Measurements from ENCODE around the gene MAP3K19.
"Not testable (repeated sequence)": the region's sequence is repeated elsewhere in the genome, so short reads cannot be mapped to it uniquely, and the experiment has no call there.

MAP3K19 gene

GRCh38 chr2:134976074-134976702 is 71.1 kb downstream of the MAP3K19 start:
- Mint-ChIP-seq H3K4me3 (no peak overlapping the region), H3K27ac (no peak overlapping the region), H3K4me1 (peaks cover 5% of the 10 kb centered on the region), H3K9me3 (peaks cover 31% of the 10 kb centered on the region), H3K36me3 (ENCODE audit: low read depth) (no peaks in the 10 kb centered on the region), H3K27me3 (ENCODE audit: low read depth, poor library complexity) (peaks cover 33% of the 10 kb centered on the region)
- no peak for TF ChIP-seq CTCF (IDR thresholded peaks at IDR 0.05)
- DNase-seq = no peak

- no peak for DNase-seq
These were observed 71.8 kb downstream of the MAP3K19 start for GRCh38 chr2:134975281-134976009.

GRCh38 chr2:134973241-134974138 is 73.8 kb downstream of the MAP3K19 start:
- Mint-ChIP-seq H3K27me3 (ENCODE audit: low read depth, poor library complexity) (peaks cover 27% of the 10 kb centered on the region), H3K9me3 (peaks cover 55% of the 10 kb centered on the region), H3K36me3 (ENCODE audit: low read depth) (peaks cover 9% of the 10 kb centered on the region), H3K4me1 (no peaks in the 10 kb centered on the region), H3K27ac (no peak overlapping the region), H3K4me3 (no peak overlapping the region)
- DNase-seq = no peak
- TF ChIP-seq CTCF (IDR thresholded peaks at IDR 0.05) = no peak

More at GRCh38 chr2:134975281-134976009, 71.8 kb downstream of the MAP3K19 start:
- Mint-ChIP-seq H3K27me3 (ENCODE audit: low read depth, poor library complexity) (peaks cover 29% of the 10 kb centered on the region), H3K36me3 (ENCODE audit: low read depth) (peaks cover 4% of the 10 kb centered on the region), H3K4me3 (no peak overlapping the region), H3K27ac (no peak overlapping the region), H3K9me3 (peaks cover 38% of the 10 kb centered on the region), H3K4me1 (peaks cover 5% of the 10 kb centered on the region)
- no peak for TF ChIP-seq CTCF (IDR thresholded peaks at IDR 0.05)

GRCh38 chr2:134967166-134967565 is 80.1 kb downstream of the MAP3K19 start:
- not testable (repeated sequence) for H3K4me3 Mint-ChIP-seq; H3K4me1 Mint-ChIP-seq; H3K27ac Mint-ChIP-seq; H3K36me3 Mint-ChIP-seq (ENCODE audit: low read depth); DNase-seq; H3K27me3 Mint-ChIP-seq (ENCODE audit: low read depth, poor library complexity)
- peaks cover 37% of the 10 kb centered on the region for H3K9me3 Mint-ChIP-seq

- Mint-ChIP-seq H3K36me3 (ENCODE audit: low read depth) (peaks cover 27% of the 10 kb centered on the region), H3K27me3 (ENCODE audit: low read depth, poor library complexity) (no peaks in the 10 kb centered on the region), H3K4me3 (no peak overlapping the region), H3K27ac (no peak overlapping the region), H3K9me3 (no peaks in the 10 kb centered on the region), H3K4me1 (no peaks in the 10 kb centered on the region)
- DNase-seq = no peak
- no peak for TF ChIP-seq CTCF (IDR thresholded peaks at IDR 0.05)
These were observed 89.8 kb downstream of the MAP3K19 start for GRCh38 chr2:134957477-134957876.

GRCh38 chr2:134955744-134956143 is 91.5 kb downstream of the MAP3K19 start:
- Mint-ChIP-seq H3K4me3 (no peak overlapping the region), H3K9me3 (no peaks in the 10 kb centered on the region), H3K27ac (no peak overlapping the region), H3K4me1 (no peaks in the 10 kb centered on the region), H3K27me3 (ENCODE audit: low read depth, poor library complexity) (no peaks in the 10 kb centered on the region), H3K36me3 (ENCODE audit: low read depth) (peaks cover 37% of the 10 kb centered on the region)
- no peak for DNase-seq
- TF ChIP-seq CTCF (IDR thresholded peaks at IDR 0.05) = no peak
